ENCODE data around the gene EEF1E1.

EEF1E1 gene

GRCh38 chr6:8084586-8084985, 17.8 kb downstream of the EEF1E1 start:
- H3K27ac ChIP-seq: no peak overlapping the region
- POLR2A ChIA-PET (ENCODE audit: low non-redundant PET): no interaction called here
- no peak for DNase-seq (ENCODE audit: low spot score)
- TF ChIP-seq, protein P1, sequence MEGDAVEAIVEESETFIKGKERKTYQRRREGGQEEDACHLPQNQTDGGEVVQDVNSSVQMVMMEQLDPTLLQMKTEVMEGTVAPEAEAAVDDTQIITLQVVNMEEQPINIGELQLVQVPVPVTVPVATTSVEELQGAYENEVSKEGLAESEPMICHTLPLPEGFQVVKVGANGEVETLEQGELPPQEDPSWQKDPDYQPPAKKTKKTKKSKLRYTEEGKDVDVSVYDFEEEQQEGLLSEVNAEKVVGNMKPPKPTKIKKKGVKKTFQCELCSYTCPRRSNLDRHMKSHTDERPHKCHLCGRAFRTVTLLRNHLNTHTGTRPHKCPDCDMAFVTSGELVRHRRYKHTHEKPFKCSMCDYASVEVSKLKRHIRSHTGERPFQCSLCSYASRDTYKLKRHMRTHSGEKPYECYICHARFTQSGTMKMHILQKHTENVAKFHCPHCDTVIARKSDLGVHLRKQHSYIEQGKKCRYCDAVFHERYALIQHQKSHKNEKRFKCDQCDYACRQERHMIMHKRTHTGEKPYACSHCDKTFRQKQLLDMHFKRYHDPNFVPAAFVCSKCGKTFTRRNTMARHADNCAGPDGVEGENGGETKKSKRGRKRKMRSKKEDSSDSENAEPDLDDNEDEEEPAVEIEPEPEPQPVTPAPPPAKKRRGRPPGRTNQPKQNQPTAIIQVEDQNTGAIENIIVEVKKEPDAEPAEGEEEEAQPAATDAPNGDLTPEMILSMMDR (conservative IDR thresholded peaks at IDR 0.05; ENCODE audit: low read depth): no peak
- CTCF ChIA-PET: interaction anchor here (0.5 to 0.7 kb wide), 2 partner anchors 119 to 363 kb away, joined by 4 read pairs; no protein-coding TSS in a partner anchor

DNA sequence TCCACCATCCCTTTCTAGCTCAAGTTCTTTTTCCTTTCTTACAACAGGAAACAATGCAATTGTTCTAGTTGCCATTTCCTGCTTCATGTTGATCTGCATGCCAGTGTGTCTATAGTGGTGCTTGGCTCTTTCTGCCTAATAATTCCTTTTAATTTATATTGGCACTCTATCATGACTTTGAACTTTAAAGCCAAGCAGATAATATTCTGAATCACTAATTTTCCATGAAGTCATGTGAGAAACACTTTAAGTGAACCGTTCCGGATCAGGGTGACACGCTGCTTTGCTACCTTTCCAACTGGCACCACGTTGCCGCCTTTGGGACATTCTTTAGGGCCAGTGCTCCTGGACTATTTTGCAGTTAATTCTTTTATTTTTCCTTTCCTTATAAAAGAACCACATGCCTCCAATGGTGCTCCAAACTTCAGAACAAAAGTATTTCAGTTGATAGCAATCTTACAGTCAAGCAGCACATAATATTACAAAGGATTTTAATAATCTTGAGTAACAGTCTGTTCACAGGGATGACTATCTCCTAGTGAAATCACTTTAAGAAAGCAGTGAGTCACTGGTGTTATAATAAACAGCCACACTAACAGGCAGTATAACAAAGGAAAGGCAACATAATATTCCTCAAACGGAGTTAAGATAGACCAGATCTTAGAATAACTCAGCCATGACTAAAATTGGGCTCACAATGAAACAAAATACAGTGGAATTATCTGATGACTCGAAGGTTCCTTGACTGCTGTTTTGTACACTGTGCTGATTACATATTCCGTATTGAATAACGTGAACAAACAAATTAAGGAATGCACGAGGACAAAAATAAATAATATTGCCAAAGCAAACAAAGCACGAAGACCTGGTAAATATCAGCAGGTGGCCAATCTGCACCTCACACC, 19.1 kb downstream of the EEF1E1 start:
- POLR2A ChIA-PET (ENCODE audit: low non-redundant PET): no interaction called here

GRCh38 chr6:8082572-8082953, 19.8 kb downstream of the EEF1E1 start:
- ChIA-PET CTCF (interaction anchor here (0.7 kb wide), 1 partner anchor 77 kb away, joined by 4 read pairs; no protein-coding TSS in a partner anchor), POLR2A (ENCODE audit: low non-redundant PET) (no interaction called here)
- H3K27ac ChIP-seq: peak overlapping the region; percentile 51
- DNase-seq (ENCODE audit: low spot score): no peak
- TF ChIP-seq, protein P1 (conservative IDR thresholded peaks at IDR 0.05; ENCODE audit: low read depth): no peak

More for the DNA sequence above, 19.1 kb downstream of the EEF1E1 start:
- TF ChIP-seq, protein P1 (conservative IDR thresholded peaks at IDR 0.05; ENCODE audit: low read depth): no peak
- H3K27ac ChIP-seq: no peak overlapping the region
- CTCF ChIA-PET: no interaction called here
- peak; percentile 73 for DNase-seq (ENCODE audit: low spot score)

GRCh38 chr6:8080362-8081151, 21.8 kb downstream of the EEF1E1 start:
- POLR2A ChIA-PET (ENCODE audit: low non-redundant PET): no interaction called here
- no peak overlapping the region for H3K27ac ChIP-seq
- CTCF ChIA-PET: no interaction called here
- peak; percentile 60 for DNase-seq (ENCODE audit: low spot score)
- TF ChIP-seq, protein P1 (conservative IDR thresholded peaks at IDR 0.05; ENCODE audit: low read depth): no peak

DNA sequence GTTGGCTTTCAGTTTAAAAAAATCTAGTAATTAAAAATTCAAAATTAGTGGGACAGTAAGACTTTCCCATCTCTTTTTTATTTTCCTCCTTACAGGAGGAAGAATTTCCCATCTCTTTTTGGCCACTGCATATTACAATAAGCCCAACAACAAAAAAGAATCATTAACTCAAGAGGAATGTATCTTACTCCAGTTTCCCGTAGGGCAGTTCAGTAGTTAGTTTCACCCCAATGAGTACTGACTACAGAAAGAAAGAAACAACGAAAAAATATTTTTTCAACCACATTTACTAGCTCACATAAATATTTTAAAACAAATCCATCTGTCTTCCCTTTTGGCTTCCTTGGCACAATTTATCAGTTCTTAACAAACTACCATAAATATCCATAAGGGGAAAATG, 23.2 kb downstream of the EEF1E1 start:
- TF ChIP-seq, protein P1 (conservative IDR thresholded peaks at IDR 0.05; ENCODE audit: low read depth): no peak
- ChIA-PET POLR2A (ENCODE audit: low non-redundant PET) (no interaction called here), CTCF (interaction anchor here (0.6 kb wide), 1 partner anchor 806 kb away, joined by 3 read pairs; no protein-coding TSS in a partner anchor)
- DNase-seq (ENCODE audit: low spot score): no peak
- no peak overlapping the region for H3K27ac ChIP-seq

GRCh38 chr6:8077991-8078390, 24.4 kb downstream of the EEF1E1 start:
- TF ChIP-seq, protein P1 (conservative IDR thresholded peaks at IDR 0.05; ENCODE audit: low read depth): no peak
- DNase-seq (ENCODE audit: low spot score): no peak
- POLR2A ChIA-PET (ENCODE audit: low non-redundant PET): no interaction called here
- CTCF ChIA-PET: interaction anchor here (0.7 kb wide), 1 partner anchor 13 kb away, joined by 3 read pairs; no protein-coding TSS in a partner anchor
- H3K27ac ChIP-seq: no peak overlapping the region
